Cardiac fibroblast (primary cell): ENCODE measurements around the gene GABRD.

Experiments
- DNase-seq, 2 donors: peaks; one replicate each; pipeline versions ENCODE4 v3.0.0 to v3.0.0-alpha.2; 2010; ENCODE audit warnings: low read depth in 2 of 2
- H3K4me3 ChIP-seq, 2 donors: replicated peaks in 1 of 2; 1 replicate in 1 of 2; 2 replicates in 1 of 2; pipeline ENCODE4 v1.5.1; 2011; ENCODE audit warnings: low read depth in 2 of 2, low read length in 2 of 2, mild to moderate bottlenecking in 2 of 2, moderate library complexity in 1 of 2
- CTCF ChIP-seq: IDR thresholded peaks from one replicate; pipeline ENCODE4 v1.5.1; 2011; ENCODE audit warnings: low read depth, mild to moderate bottlenecking, low read length, inconsistent platforms

GABRD gene

GRCh38 chr1:2074396-2074795 is 55.3 kb downstream of the GABRD start:
- TF ChIP-seq CTCF = no peak
- H3K4me3 ChIP-seq = no peak overlapping the region
- no peak for DNase-seq

GRCh38 chr1:2074944-2075740 is 56.0 kb downstream of the GABRD start:
- H3K4me3 ChIP-seq = no peak overlapping the region
- TF ChIP-seq CTCF = no peak
- DNase-seq = no peak

GRCh38 chr1:2076826-2077225 is 57.7 kb downstream of the GABRD start:
- TF ChIP-seq CTCF = no peak
- H3K4me3 ChIP-seq = no peak overlapping the region

GRCh38 chr1:2078170-2078569 is 59.0 kb downstream of the GABRD start:
- no peak for TF ChIP-seq CTCF
- no peak overlapping the region for H3K4me3 ChIP-seq
- DNase-seq = no peak

More at GRCh38 chr1:2076826-2077225, 57.7 kb downstream of the GABRD start:
- no peak for DNase-seq

- DNase-seq = no peak
- no peak for TF ChIP-seq CTCF
- no peak overlapping the region for H3K4me3 ChIP-seq
Observed at GRCh38 chr1:2079396-2080085, 60.4 kb downstream of the GABRD start.

- TF ChIP-seq CTCF = no peak
- H3K4me3 ChIP-seq = no peak overlapping the region
- DNase-seq = no peak
Observed at GRCh38 chr1:2080140-2080539, 61.0 kb downstream of the GABRD start.
